Measurements from ENCODE around the gene ITK. TPM values are rescaled to one million over a fixed set of nuclear protein-coding genes. Genes with fewer than 3 reads are reported as not detected.
A peak's percentile ranks its signal among the peaks of the same experiment; 100 is the strongest.

ITK gene
- polyA plus RNA-seq (2013, experiment 1 of 2): 0.50 TPM
- 0.06 TPM for polyA plus RNA-seq (2013, experiment 2 of 2)

DNA sequence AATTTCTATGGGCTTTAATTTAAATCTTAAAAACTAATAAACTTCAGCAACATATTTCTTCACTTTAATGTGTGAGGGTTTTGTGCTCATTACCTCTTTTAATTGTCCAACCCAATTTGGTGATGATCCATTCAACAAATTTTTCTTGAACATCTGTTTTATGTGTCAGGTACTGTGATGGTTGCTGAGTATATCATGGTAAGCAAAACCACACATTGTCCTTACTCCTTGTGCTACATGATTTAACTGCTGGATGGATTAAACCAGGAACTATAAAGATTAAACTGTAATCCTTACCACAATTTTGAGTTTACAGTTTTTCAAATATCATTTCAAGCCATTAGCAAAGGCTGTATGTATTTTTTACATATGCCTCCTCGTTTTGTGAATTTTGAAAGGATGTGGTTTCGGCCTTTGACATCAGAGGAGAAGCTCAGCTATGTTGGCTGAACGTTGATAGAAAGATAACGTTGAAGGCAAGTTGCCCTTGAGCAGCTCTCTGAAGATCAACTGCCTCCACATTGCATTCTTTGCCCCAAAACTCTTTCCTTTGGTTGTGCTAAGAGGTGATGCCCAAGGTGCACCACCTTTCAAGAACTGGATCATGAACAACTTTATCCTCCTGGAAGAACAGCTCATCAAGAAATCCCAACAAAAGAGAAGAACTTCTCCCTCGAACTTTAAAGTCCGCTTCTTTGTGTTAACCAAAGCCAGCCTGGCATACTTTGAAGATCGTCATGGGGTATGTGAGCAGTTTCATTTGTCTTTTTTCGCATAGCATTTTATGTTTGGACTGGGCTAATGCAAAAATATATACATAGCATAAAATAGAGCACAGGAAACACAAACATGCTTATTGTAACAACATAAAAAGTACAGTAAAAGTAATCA is at the start of gene ITK:
ITK (plus strand) TSS at position 467 of the 891 bp plus-strand sequence; CDS start at position 605, 138 bp downstream.
- Histone ChIP-seq H3K9ac (ENCODE audit: low read depth, low read length) (no peak within 1 kb of the TSS), H3K4me1 (ENCODE audit: insufficient read depth, low read length) (no peaks in the 10 kb centered on the region), H3K27ac (ENCODE audit: low read depth, low read length) (no peak within 1 kb of the TSS), H3K9me3 (ENCODE audit: insufficient read depth, low read depth, low read length) (no peaks in the 10 kb centered on the region), H3K4me3 (ENCODE audit: low read length) (no peak within 1 kb of the TSS), H3K36me3 (ENCODE audit: insufficient read depth, low read length) (no peaks in the 10 kb centered on the region), H3K27me3 (ENCODE audit: insufficient read depth, low read length) (peaks cover 45% of the 10 kb centered on the region)
- 96% methylated on average over 8 of the region's 8 CpGs for WGBS

DNA sequence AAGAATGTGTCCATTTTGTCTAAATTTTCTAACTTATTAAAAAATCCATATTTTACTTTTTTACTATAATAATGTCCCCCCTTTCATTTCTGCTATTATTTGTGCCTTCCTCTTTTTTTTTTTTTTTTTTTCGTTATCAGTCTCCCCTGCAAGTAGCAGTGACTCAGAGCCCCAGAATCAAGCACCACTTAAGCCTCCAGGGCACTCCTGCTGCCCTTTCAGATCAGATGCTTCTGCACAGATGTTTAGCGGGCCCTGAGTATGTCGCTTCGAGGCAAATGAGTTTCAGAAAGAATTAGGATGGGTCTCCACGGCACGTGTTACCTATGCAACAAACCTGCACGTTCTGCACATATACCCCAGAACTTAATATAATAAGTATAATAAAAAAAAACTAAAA is 49.7 kb upstream of the ITK start:
- Histone ChIP-seq H3K4me1 (ENCODE audit: insufficient read depth, low read length) (no peaks in the 10 kb centered on the region), H3K4me3 (ENCODE audit: low read length) (no peak overlapping the region), H3K36me3 (ENCODE audit: insufficient read depth, low read length) (no peaks in the 10 kb centered on the region), H3K27ac (ENCODE audit: low read depth, low read length) (no peak overlapping the region), H3K27me3 (ENCODE audit: insufficient read depth, low read length) (no peaks in the 10 kb centered on the region), H3K9ac (ENCODE audit: low read depth, low read length) (no peak overlapping the region), H3K9me3 (ENCODE audit: insufficient read depth, low read depth, low read length) (no peaks in the 10 kb centered on the region)
- 88% methylated on average over 3 of the region's 7 CpGs for WGBS

DNA sequence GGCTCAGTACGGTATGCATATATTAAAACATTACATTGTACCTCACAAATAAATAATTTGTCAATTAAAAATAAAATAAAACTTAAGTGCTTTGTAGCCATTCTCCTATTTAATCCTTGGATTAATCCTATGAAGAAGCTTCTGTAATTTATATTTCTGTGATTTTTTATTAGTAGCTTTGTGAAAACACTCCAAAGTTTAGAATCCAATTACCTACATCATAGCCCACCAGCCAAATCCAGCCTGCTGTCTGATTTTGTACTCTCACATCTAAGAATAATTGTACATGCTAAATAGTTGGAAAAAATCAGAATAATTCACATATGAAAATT is 48.4 kb upstream of the ITK start:
- no peaks in the 10 kb centered on the region for H3K27me3 ChIP-seq (ENCODE audit: insufficient read depth, low read length)
- peaks cover 2% of the 10 kb centered on the region for H3K36me3 ChIP-seq (ENCODE audit: insufficient read depth, low read length)
- WGBS: no CpG with 5 or more reads among the region's 1 CpG
- H3K9me3 ChIP-seq (ENCODE audit: insufficient read depth, low read depth, low read length): no peaks in the 10 kb centered on the region
- no peaks in the 10 kb centered on the region for H3K4me1 ChIP-seq (ENCODE audit: insufficient read depth, low read length)
- H3K27ac ChIP-seq (ENCODE audit: low read depth, low read length): no peak overlapping the region
- no peak overlapping the region for H3K9ac ChIP-seq (ENCODE audit: low read depth, low read length)
- no peak overlapping the region for H3K4me3 ChIP-seq (ENCODE audit: low read length)

DNA sequence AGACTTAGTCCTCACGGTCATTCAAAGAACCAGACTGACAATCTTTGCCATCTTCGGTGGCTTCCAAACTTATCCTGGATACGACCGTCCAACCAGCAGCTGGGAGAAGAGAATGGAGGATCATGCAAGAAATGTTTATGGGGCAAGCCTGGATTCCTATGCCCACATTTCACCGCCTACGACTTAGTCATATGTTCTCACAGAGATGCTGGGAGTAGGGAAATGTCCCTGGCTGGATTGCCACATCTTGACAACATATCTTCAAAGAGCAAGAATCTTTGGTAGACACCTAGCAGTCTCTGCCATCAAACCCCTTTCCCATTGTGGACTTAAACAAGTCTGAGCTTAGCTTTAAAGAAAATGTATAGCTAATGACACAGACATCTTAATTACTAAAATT is 42.9 kb upstream of the ITK start:
- Histone ChIP-seq H3K27ac (ENCODE audit: low read depth, low read length) (no peak overlapping the region), H3K4me1 (ENCODE audit: insufficient read depth, low read length) (no peaks in the 10 kb centered on the region), H3K27me3 (ENCODE audit: insufficient read depth, low read length) (no peaks in the 10 kb centered on the region), H3K4me3 (ENCODE audit: low read length) (no peak overlapping the region), H3K9me3 (ENCODE audit: insufficient read depth, low read depth, low read length) (no peaks in the 10 kb centered on the region), H3K9ac (ENCODE audit: low read depth, low read length) (no peak overlapping the region), H3K36me3 (ENCODE audit: insufficient read depth, low read length) (peaks cover 24% of the 10 kb centered on the region)
- WGBS: 99% methylated on average over 6 of the region's 6 CpGs

DNA sequence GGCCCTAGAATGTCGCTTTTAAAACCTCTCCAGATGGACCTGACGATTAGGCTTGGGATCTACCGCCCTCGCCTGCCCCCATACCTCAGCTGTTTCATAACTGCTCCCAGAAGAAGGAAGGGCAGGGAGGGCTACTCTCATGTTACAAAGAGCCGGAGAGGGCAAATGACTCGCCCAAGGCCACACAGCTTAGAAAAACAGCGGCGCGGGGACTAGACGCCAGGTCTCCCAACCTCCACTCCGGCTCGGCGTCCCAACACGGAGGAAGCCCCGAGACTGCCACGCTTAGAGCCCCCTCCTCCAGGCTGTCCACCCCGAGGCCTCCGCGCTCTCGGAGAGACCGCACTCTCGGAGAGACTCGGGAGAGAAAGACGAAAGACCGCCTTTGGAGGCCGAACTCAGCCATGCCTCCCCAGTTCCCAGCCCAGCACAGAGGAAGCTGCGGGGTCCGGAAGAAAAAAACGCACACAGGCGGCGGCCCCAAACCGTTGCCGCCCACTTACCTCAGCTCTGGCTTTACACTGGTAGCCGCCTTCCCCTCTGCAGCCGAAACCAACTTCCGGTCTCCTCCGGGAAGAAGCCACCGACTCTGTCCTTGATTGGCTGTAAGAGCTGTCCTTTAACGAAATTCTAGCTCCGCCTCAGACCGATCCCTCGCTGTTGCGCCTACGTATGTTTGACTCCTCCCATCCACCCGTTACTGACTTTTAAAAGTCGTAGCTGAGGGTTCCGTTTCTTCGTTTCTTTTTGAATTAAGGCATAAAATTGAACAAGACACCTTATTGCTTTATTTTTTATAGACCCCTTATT is 38.1 kb upstream of the ITK start, which contains the start of gene MED7:
MED7 (minus strand) TSS at position 549 of the 810 bp plus-strand sequence. CDS start 3,434 bp downstream, outside the sequence.
- H3K36me3 ChIP-seq (ENCODE audit: insufficient read depth, low read length): peaks cover 19% of the 10 kb centered on the region
- peak within 1 kb of the TSS; percentile 81 for H3K27ac ChIP-seq (ENCODE audit: low read depth, low read length)
- H3K4me3 ChIP-seq (ENCODE audit: low read length): peak within 1 kb of the TSS; percentile 87
- H3K9ac ChIP-seq (ENCODE audit: low read depth, low read length): peak within 1 kb of the TSS; percentile 90
- H3K27me3 ChIP-seq (ENCODE audit: insufficient read depth, low read length): no peaks in the 10 kb centered on the region
- 1% methylated on average over 48 of the region's 48 CpGs for WGBS
- no peaks in the 10 kb centered on the region for H3K4me1 ChIP-seq (ENCODE audit: insufficient read depth, low read length)
- H3K9me3 ChIP-seq (ENCODE audit: insufficient read depth, low read depth, low read length): no peaks in the 10 kb centered on the region

DNA sequence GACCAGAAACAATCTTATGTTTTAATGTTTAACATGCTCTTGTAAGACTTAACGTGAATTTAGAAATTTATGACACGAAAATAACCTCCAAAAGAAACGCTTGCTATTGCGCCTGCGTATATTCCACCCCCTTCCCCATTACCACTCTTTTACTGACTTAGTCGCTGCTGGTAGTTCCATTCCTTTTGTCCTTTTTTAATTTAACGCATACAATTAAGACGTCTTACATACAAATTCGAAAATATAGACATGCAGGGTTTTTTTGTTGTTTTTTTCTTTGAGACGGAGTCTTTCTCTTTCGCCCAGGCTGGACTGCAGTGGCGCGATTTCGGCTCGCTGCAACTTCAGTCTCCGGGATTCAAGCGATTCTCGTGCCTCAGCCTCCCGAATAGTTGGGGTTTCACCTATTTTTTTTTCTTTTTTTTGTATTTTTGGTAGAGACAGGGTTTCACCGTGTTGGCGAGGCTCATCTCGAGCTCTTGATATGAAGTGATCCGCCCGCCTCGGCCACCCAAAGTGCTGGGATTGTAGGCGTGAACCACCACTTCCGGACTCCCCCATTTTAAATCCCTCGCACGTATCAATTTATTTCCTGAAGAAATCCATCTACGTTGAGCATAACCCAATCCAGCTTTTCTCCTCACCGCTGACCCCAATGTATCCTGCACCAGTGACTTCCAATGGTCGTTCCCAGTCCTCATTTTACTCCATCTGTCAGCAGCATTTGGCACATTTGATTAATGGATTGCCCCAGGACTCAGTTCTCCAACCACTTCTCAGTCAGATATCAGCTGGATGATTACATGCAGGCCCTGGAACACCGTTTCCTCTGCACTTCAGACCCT is 37.3 kb upstream of the ITK start:
- Histone ChIP-seq H3K4me1 (ENCODE audit: insufficient read depth, low read length) (no peaks in the 10 kb centered on the region), H3K27me3 (ENCODE audit: insufficient read depth, low read length) (no peaks in the 10 kb centered on the region), H3K27ac (ENCODE audit: low read depth, low read length) (no peak overlapping the region), H3K9me3 (ENCODE audit: insufficient read depth, low read depth, low read length) (no peaks in the 10 kb centered on the region), H3K4me3 (ENCODE audit: low read length) (peak overlapping the region; percentile 87), H3K9ac (ENCODE audit: low read depth, low read length) (peak overlapping the region; percentile 36; the same call in 1 of the 2 replicates), H3K36me3 (ENCODE audit: insufficient read depth, low read length) (peaks cover 11% of the 10 kb centered on the region)
- 32% methylated on average over 33 of the region's 33 CpGs for WGBS

DNA sequence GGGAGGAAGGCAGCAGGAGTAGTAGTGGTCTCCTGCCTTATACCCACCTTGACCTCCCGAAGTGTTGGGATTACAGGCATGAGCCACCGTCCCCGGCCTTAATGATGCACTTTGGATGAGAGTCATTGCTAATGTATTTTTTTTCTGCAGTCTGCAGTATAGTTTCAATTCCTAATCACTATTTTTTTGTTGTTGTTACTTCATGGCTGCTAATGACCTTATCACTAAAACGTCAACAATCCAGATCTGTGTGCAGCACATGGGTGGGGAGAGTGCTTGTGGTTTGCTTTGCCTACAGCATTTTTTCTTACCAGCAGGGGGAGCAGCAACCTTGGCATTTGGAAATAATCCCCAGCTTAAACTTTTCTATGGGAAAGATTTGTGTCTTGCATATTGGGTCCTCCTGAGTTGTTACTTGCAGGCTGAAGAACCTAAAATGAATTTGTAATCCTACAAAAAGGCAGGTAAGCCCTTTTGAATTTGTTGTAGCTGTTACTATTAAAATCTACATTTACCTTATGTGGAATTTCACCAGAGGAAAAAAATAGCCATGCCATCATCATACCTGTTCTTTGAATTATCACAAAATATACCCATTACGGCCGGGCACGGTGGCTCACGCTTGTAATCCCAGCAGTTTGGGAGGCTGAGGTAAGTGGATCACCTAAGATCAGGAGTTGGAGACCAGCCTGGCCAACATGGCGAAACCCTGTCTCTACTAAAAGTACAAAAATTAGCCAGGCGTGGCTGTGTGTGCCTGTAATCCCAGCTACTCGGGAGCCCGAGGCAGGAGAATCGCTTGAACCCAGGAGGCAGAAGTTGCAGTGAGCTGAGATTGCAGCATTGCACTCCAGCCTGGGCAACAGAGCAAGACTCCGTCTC is 31.7 kb upstream of the ITK start:
- no peaks in the 10 kb centered on the region for H3K9me3 ChIP-seq (ENCODE audit: insufficient read depth, low read depth, low read length)
- H3K4me3 ChIP-seq (ENCODE audit: low read length): no peak overlapping the region
- H3K36me3 ChIP-seq (ENCODE audit: insufficient read depth, low read length): no peaks in the 10 kb centered on the region
- no peak overlapping the region for H3K27ac ChIP-seq (ENCODE audit: low read depth, low read length)
- WGBS: 94% methylated on average over 10 of the region's 14 CpGs
- H3K9ac ChIP-seq (ENCODE audit: low read depth, low read length): no peak overlapping the region
- H3K4me1 ChIP-seq (ENCODE audit: insufficient read depth, low read length): no peaks in the 10 kb centered on the region
- H3K27me3 ChIP-seq (ENCODE audit: insufficient read depth, low read length): no peaks in the 10 kb centered on the region

DNA sequence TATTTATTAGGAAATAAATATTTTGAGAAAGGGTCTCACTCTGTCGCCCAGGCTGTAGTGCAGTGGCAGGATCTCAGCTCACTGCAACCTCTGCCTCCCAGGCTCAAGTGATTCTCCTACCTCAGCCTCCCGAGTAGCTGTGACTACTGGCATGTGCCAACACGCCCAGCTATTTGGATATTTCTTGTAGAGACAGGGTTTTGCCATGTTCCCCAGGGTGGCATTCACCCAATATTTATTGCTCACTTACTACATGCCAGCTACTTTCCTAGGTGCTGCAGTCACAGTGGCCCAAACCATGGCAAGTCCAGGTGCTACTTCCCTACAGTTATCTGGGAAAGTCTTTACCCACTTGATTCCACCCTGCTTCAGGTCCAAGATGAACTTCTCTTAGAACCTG is 29.6 kb upstream of the ITK start:
- no peaks in the 10 kb centered on the region for H3K9me3 ChIP-seq (ENCODE audit: insufficient read depth, low read depth, low read length)
- H3K27me3 ChIP-seq (ENCODE audit: insufficient read depth, low read length): no peaks in the 10 kb centered on the region
- no peak overlapping the region for H3K9ac ChIP-seq (ENCODE audit: low read depth, low read length)
- H3K4me1 ChIP-seq (ENCODE audit: insufficient read depth, low read length): no peaks in the 10 kb centered on the region
- WGBS: 94% methylated on average over 3 of the region's 3 CpGs
- no peaks in the 10 kb centered on the region for H3K36me3 ChIP-seq (ENCODE audit: insufficient read depth, low read length)
- H3K27ac ChIP-seq (ENCODE audit: low read depth, low read length): no peak overlapping the region
- no peak overlapping the region for H3K4me3 ChIP-seq (ENCODE audit: low read length)

DNA sequence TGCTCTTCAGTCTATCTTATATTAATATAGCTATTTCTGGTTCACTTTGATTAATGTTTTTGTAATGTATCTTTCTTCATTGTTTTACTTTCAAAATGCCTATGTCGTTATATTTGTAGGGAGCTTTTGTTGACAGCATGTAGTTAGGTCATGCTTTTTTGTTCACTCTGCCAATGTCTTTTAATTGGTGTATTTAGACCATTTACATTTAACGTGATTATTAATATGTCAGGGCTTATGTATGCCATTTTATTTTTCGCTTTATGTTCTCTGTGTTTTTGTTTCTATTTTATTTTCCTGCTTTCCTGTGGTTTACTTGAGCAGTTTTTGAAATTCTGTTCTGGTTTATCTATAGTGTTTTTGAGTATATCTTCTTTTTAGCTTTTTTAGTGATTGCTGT is 25.3 kb upstream of the ITK start:
- no peaks in the 10 kb centered on the region for H3K27me3 ChIP-seq (ENCODE audit: insufficient read depth, low read length)
- WGBS: 95% methylated on average over 3 of the region's 3 CpGs
- no peak overlapping the region for H3K4me3 ChIP-seq (ENCODE audit: low read length)
- H3K36me3 ChIP-seq (ENCODE audit: insufficient read depth, low read length): no peaks in the 10 kb centered on the region
- no peaks in the 10 kb centered on the region for H3K9me3 ChIP-seq (ENCODE audit: insufficient read depth, low read depth, low read length)
- H3K27ac ChIP-seq (ENCODE audit: low read depth, low read length): no peak overlapping the region
- no peaks in the 10 kb centered on the region for H3K4me1 ChIP-seq (ENCODE audit: insufficient read depth, low read length)
- H3K9ac ChIP-seq (ENCODE audit: low read depth, low read length): no peak overlapping the region

DNA sequence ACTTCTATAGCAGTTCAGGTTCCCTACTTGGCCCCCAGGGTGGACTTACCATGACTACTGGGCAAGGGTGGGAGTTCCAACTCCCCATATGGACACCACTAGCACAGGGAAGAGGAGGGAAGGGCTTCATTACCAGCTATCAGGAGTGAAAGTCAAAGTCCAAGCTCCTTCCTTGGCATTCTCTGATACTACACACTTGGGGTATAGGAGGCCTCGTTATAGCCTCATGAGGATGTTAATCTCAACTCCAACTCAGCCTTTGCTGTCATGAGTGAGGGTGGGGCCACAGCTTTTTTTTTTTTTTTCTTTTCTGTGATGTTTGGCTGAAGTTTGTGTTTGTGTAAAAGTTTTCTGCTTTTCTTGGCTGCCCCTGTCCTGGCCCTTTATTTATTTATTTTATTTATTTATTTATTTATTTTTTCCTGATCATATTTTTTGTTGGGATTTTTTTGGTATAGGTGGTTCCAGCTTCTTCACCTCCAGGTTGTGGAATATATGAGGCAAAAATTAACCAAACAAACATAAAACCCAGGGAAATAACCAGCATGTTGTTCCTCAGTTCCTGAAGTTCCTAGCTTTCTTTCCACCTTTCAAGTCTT is 23.2 kb upstream of the ITK start:
- H3K9me3 ChIP-seq (ENCODE audit: insufficient read depth, low read depth, low read length): no peaks in the 10 kb centered on the region
- 83% methylated on average over 1 of the region's 1 CpG for WGBS

More for the DNA sequence above, 23.2 kb upstream of the ITK start:
- Histone ChIP-seq H3K4me1 (ENCODE audit: insufficient read depth, low read length) (no peaks in the 10 kb centered on the region), H3K4me3 (ENCODE audit: low read length) (no peak overlapping the region), H3K27me3 (ENCODE audit: insufficient read depth, low read length) (no peaks in the 10 kb centered on the region), H3K36me3 (ENCODE audit: insufficient read depth, low read length) (no peaks in the 10 kb centered on the region), H3K27ac (ENCODE audit: low read depth, low read length) (no peak overlapping the region), H3K9ac (ENCODE audit: low read depth, low read length) (no peak overlapping the region)

Data from HUES64 (cell line).